Measurements from ENCODE around the gene ARHGEF16.

ARHGEF16 gene

DNA sequence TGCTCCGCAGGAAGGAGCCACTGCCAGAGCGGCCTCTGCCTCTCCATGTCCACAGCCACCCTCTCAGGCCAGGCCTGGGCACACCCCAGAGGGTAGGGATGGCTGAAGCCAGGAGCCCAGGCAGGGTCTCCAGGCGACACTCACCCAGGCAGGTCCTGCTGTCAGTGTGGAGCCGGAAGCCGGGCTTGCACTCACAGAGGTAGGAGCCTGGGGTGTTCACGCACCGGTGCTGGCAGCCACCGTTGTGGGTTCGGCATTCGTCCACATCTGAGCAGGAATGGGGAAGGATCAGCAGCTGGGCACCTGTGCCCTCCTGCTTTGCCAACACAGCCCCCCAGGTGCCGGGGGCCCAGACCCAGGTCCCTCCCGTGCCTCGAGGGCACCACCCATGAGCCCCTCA lies 69.5 kb downstream of the ARHGEF16 start:
- TF ChIP-seq CTCF (IDR thresholded peaks at IDR 0.05; ENCODE audit: control insufficient read depth, insufficient read depth, low read depth, low read length, missing control alignments) = no peak
- DNase-seq (ENCODE audit: low read depth) = no peak
- H3K4me3 ChIP-seq (ENCODE audit: control insufficient read depth, low read depth, low read length) = no peak overlapping the region

DNA sequence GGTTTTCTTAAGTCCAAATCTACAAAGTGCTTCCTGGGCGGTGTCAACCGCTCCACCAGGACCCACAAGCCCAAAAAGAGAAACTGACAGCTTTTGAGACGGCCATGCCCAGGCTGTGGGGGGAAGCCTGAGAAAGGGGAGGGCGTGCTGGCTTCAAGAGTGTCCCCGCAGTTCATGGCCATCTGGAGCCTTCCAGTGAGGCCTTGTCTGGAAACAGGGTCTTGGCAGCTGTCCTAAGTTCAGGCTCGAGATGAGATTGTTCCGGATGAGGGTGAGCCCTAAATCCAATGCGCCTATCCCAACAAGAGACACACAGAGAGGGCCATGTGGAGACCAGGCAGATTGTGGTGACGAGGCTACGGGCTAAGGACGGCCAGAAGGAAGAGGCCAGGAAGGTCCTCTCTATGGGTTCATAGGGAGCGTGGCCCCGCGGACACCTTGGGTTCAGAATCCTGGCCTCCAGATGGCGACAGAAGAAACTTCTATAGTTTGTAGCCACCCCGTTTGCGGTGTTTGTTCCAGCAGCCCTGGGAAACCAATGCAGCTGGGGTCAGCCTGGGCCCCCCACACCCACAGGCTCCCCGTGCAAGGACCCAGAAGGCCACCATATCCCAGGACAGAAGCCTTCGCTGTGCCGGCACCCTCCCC lies 70.2 kb downstream of the ARHGEF16 start:
- TF ChIP-seq CTCF (IDR thresholded peaks at IDR 0.05; ENCODE audit: control insufficient read depth, insufficient read depth, low read depth, low read length, missing control alignments) = no peak
- H3K4me3 ChIP-seq (ENCODE audit: control insufficient read depth, low read depth, low read length) = no peak overlapping the region
- no peak for DNase-seq (ENCODE audit: low read depth)

- DNase-seq (ENCODE audit: low read depth) = no peak
- TF ChIP-seq CTCF (IDR thresholded peaks at IDR 0.05; ENCODE audit: control insufficient read depth, insufficient read depth, low read depth, low read length, missing control alignments) = no peak
- H3K4me3 ChIP-seq (ENCODE audit: control insufficient read depth, low read depth, low read length) = no peak overlapping the region
Observed at GRCh38 chr1:3525551-3526482, 71.4 kb downstream of the ARHGEF16 start.

DNA sequence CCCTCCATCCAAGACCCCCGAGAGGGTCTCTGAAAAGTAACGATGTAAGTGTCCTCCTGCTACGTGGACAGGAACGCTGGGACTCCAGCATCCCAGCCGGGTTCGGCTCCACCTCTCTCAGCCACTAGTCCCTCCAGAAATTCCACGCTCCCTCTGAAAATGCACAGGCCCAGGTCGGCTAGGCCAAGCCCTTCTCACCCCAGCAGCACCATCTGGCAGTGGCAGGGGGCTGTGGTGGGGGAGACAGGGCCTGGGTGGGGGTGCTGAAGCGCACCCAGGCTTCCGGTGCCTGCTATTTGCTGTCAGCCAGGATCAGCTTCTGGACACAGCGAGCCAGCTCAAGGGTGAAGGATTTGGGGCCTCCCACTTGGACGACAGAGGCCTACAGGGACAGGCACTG lies 73.3 kb downstream of the ARHGEF16 start:
- no peak for DNase-seq (ENCODE audit: low read depth)
- TF ChIP-seq CTCF (IDR thresholded peaks at IDR 0.05; ENCODE audit: control insufficient read depth, insufficient read depth, low read depth, low read length, missing control alignments) = no peak
- no peak overlapping the region for H3K4me3 ChIP-seq (ENCODE audit: control insufficient read depth, low read depth, low read length)

GRCh38 chr1:3529099-3529729 lies 74.7 kb downstream of the ARHGEF16 start:
- no peak for DNase-seq (ENCODE audit: low read depth)
- TF ChIP-seq CTCF (IDR thresholded peaks at IDR 0.05; ENCODE audit: control insufficient read depth, insufficient read depth, low read depth, low read length, missing control alignments) = no peak
- peak overlapping the region; percentile 52 for H3K4me3 ChIP-seq (ENCODE audit: control insufficient read depth, low read depth, low read length)

GRCh38 chr1:3530086-3530925 lies 75.8 kb downstream of the ARHGEF16 start:
- no peak for TF ChIP-seq CTCF (IDR thresholded peaks at IDR 0.05; ENCODE audit: control insufficient read depth, insufficient read depth, low read depth, low read length, missing control alignments)
- no peak for DNase-seq (ENCODE audit: low read depth)
- peak overlapping the region; percentile 52 for H3K4me3 ChIP-seq (ENCODE audit: control insufficient read depth, low read depth, low read length)
